ENCODE measurements around the gene SHQ1. TPM values are rescaled to one million over a fixed set of nuclear protein-coding genes. Genes with fewer than 3 reads are reported as not detected.

Gene SHQ1
- total RNA-seq, 1 donor from 2014 or later = 22.0 TPM

DNA sequence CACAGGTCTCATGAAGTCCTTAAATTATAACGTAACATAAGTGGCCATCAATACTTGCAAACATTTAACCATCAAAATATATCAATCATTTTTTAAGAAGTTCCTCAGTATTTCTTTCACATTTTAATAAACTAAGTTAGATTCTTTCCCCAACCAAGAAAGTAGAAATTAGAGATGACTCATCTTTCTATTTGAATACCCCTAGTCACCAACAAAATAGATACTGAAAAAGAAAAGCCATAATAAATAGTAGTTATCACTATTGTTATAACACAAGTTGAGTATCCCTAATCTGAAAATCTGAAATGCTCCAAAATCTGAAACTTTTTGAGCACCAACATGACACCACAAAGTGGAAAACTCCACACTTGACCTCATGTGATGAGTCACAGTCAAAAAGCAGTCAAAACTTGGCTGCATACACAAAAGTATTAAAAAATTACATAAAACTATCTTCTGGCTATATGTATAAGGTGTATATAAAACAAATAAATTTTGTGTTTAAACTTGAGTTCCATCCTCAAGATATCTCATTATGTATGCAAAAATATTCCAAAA is 3.7 kb downstream of the SHQ1 start:
- peaks cover 5% of the 10 kb centered on the region for H3K9me3 Mint-ChIP-seq
- H3K4me3 Mint-ChIP-seq = no peak overlapping the region
- no peak overlapping the region for H3K27ac Mint-ChIP-seq
- peaks cover 18% of the 10 kb centered on the region for H3K36me3 Mint-ChIP-seq
- DNase-seq (ENCODE audit: low spot score in 2 of 2, unreplicated experiment in 2 of 2) = no peak
- TF ChIP-seq, protein P1, sequence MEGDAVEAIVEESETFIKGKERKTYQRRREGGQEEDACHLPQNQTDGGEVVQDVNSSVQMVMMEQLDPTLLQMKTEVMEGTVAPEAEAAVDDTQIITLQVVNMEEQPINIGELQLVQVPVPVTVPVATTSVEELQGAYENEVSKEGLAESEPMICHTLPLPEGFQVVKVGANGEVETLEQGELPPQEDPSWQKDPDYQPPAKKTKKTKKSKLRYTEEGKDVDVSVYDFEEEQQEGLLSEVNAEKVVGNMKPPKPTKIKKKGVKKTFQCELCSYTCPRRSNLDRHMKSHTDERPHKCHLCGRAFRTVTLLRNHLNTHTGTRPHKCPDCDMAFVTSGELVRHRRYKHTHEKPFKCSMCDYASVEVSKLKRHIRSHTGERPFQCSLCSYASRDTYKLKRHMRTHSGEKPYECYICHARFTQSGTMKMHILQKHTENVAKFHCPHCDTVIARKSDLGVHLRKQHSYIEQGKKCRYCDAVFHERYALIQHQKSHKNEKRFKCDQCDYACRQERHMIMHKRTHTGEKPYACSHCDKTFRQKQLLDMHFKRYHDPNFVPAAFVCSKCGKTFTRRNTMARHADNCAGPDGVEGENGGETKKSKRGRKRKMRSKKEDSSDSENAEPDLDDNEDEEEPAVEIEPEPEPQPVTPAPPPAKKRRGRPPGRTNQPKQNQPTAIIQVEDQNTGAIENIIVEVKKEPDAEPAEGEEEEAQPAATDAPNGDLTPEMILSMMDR (IDR thresholded peaks at IDR 0.05; ENCODE audit: unreplicated experiment) = no peak
- H3K4me1 Mint-ChIP-seq = peaks cover 24% of the 10 kb centered on the region
- H3K27me3 Mint-ChIP-seq (ENCODE audit: low read depth) = peaks cover 13% of the 10 kb centered on the region

DNA sequence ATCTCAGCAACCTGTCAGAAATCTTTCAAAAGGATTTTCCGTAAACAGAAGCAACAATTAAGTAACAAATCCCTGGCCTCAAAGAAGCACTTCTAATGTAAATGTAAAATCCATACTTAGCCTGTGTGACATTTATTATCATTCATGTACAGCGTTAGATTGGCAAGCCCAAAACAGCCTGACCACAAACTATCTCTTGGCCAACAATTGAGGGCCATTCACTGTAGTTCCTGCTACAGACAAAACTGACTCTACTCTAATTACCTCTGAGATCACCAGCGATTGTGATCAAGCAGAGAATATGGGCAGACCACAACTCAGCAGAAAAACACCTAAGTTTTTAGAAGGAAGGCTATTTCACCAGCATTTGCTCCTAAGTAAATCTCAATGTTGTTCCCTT is 9.2 kb downstream of the SHQ1 start:
- H3K4me3 Mint-ChIP-seq = no peak overlapping the region
- no peaks in the 10 kb centered on the region for H3K4me1 Mint-ChIP-seq
- H3K27me3 Mint-ChIP-seq (ENCODE audit: low read depth) = no peaks in the 10 kb centered on the region
- no peak for DNase-seq (ENCODE audit: low spot score in 2 of 2, unreplicated experiment in 2 of 2)
- TF ChIP-seq, protein P1 (IDR thresholded peaks at IDR 0.05; ENCODE audit: unreplicated experiment) = no peak
- no peak overlapping the region for H3K27ac Mint-ChIP-seq
- peaks cover 36% of the 10 kb centered on the region for H3K36me3 Mint-ChIP-seq
- peaks cover 5% of the 10 kb centered on the region for H3K9me3 Mint-ChIP-seq

DNA sequence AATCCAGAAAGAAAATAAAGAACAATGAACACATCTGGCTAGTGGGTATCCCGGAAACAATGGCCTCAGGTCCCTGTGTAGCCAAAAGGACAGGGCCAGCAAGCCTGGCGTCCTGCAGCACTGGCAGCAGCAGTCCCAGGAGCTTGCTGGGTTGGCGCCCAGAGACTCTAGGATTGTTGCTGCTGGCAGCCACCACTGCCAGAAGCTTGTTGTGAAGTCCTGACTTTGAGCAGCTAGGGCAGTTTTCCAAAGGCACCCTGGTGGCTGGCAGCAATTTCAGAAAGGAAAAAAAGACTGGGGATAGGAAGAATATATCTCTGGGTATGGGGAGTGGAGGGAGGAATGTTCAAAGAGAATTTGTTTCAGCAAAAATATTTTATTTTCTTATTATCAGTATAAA is 11.3 kb downstream of the SHQ1 start:
- no peak for DNase-seq (ENCODE audit: low spot score in 2 of 2, unreplicated experiment in 2 of 2)
- TF ChIP-seq, protein P1 (IDR thresholded peaks at IDR 0.05; ENCODE audit: unreplicated experiment) = no peak
- no peaks in the 10 kb centered on the region for H3K4me1 Mint-ChIP-seq
- peaks cover 33% of the 10 kb centered on the region for H3K36me3 Mint-ChIP-seq
- no peaks in the 10 kb centered on the region for H3K27me3 Mint-ChIP-seq (ENCODE audit: low read depth)
- H3K27ac Mint-ChIP-seq = no peak overlapping the region
- H3K4me3 Mint-ChIP-seq = no peak overlapping the region
- H3K9me3 Mint-ChIP-seq = peaks cover 5% of the 10 kb centered on the region

DNA sequence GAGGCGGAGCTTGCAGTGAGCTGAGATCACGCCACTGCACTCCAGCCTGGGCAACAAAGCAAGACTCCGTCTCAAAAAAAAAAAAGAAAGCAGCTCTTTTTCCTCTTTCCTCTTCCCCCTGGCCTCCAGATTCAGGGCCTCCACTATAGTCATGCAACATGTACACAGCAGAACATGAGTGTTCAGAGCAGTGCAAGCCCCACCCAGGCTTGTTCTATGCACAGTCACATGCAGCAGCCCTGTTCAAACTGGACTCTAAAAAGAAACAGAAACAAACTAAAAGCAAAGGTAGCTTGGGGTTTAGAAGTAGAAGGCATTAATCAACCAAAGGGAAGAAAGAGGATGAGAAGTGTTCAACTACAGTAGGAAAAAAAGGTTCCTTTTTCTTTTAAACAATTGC is 11.8 kb downstream of the SHQ1 start:
- Mint-ChIP-seq H3K9me3 (peaks cover 4% of the 10 kb centered on the region), H3K27ac (no peak overlapping the region), H3K4me1 (no peaks in the 10 kb centered on the region), H3K4me3 (no peak overlapping the region), H3K27me3 (ENCODE audit: low read depth) (no peaks in the 10 kb centered on the region), H3K36me3 (peaks cover 28% of the 10 kb centered on the region)
- TF ChIP-seq, protein P1 (IDR thresholded peaks at IDR 0.05; ENCODE audit: unreplicated experiment) = no peak
- no peak for DNase-seq (ENCODE audit: low spot score in 2 of 2, unreplicated experiment in 2 of 2)

DNA sequence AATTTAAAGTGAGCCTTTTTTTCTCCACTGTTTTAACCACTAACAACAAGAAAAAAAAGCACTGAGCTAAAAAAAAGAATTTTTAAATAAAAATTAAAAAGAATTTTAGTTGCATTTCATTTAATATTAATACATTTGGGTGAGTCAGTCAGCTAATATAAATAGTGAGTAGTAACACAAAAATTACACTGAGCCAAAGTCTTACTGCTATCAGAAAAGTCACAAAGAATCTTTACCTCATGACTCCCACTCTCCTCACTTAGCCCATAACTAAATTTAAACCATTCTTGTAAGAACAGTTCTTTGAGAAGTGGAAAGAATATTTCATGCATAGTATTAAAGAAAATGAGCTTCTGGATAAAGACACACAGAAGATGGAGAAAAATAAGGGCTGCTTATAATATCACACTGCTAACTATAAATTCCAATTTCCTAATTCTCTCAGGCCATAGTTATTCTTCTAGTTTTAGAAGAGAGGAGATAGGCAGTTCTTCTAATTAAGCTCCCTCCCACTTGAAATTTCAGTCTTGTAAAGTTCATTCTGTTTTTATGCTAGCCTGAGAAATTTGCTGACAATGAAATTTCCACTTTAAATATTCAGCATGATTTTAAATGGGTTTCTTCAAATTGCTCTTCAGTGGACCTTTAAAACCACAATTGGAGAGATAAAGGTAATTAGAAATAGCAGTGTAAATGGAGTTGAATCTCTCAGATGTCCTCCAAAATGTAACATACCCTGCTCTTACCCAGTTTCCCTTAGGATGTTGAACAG is 17.6 kb downstream of the SHQ1 start:
- no peak overlapping the region for H3K4me3 Mint-ChIP-seq
- H3K36me3 Mint-ChIP-seq = peaks cover 18% of the 10 kb centered on the region
- TF ChIP-seq, protein P1 (IDR thresholded peaks at IDR 0.05; ENCODE audit: unreplicated experiment) = no peak
- H3K9me3 Mint-ChIP-seq = no peaks in the 10 kb centered on the region
- H3K27me3 Mint-ChIP-seq (ENCODE audit: low read depth) = no peaks in the 10 kb centered on the region
- no peak for DNase-seq (ENCODE audit: low spot score in 2 of 2, unreplicated experiment in 2 of 2)
- H3K27ac Mint-ChIP-seq = no peak overlapping the region
- H3K4me1 Mint-ChIP-seq = no peaks in the 10 kb centered on the region

Data from mesothelial cell of epicardium (in vitro differentiated cells).